AG04450 (cell line): ENCODE data around the gene ARTN. TPM values are rescaled to one million over a fixed set of nuclear protein-coding genes. Genes with fewer than 3 reads are reported as not detected.

Experiments
- CTCF ChIA-PET: fragments of 300-600, 350-600 bp; formaldehyde crosslinking; extraction: SDS; loops from one replicate; lab custom pipeline; 2022; ENCODE audit warnings: antibody characterized with exemption, inconsistent platforms; lab: Charles Lee
- POLR2A ChIA-PET: fragments of 350-600 bp; formaldehyde crosslinking; extraction: SDS; loops from one replicate; lab custom pipeline; 2021; ENCODE audit warnings: antibody characterized with exemption, inconsistent platforms; lab: Yijun Ruan, JAX
- DNase-seq: peaks from one replicate; pipeline ENCODE4 v3.0.0-alpha.2; 2011; ENCODE audit warnings: low read depth, low spot score
- H3K27ac ChIP-seq: one replicate; pipeline ENCODE4 v1.5.1; 2012; ENCODE audit warnings: low read depth, low read length, control low read depth
- H3K27me3 ChIP-seq: one replicate; pipeline ENCODE4 v1.6.0; 2012; ENCODE audit warnings: low read length; ENCODE audit not compliant: control insufficient read depth, insufficient read depth
- H3K4me3 ChIP-seq: 2 replicates; pipeline ENCODE4 v1.5.1; 2011; ENCODE audit warnings: mild to moderate bottlenecking, low read depth, low read length, control low read depth
- H3K9me3 ChIP-seq: 2 replicates; pipeline ENCODE4 v1.5.1; 2012; ENCODE audit warnings: low read length; ENCODE audit not compliant: control insufficient read depth, insufficient read depth
- CTCF ChIP-seq: IDR thresholded peaks from 2 replicates; pipeline ENCODE4 v1.5.1; 2011; ENCODE audit warnings: low read depth, low read length, control low read depth, inconsistent platforms
- polyA plus RNA-seq: library from polyadenylated mRNA; depleted of rRNA; stranded (reverse); fragments of >200 nt; gene quantifications from 2 replicates; pipeline ENCODE4 v1.2.3, GENCODE V29; 2011

ARTN gene
- polyA plus RNA-seq, 1 experiment = not detected

GRCh38 chr1:43946236-43947060, 12.8 kb downstream of the ARTN start, which contains the start of gene IPO13:
Gene IPO13 (plus strand): TSS chr1:43946950. CDS start chr1:43947601, 651 bp downstream.
- no peaks in the 10 kb centered on the region for H3K27me3 ChIP-seq
- DNase-seq = peak; percentile 84
- peak; percentile 46 for TF ChIP-seq CTCF
- H3K27ac ChIP-seq = peak within 1 kb of the TSS; percentile 82
- CTCF ChIA-PET = interaction anchor here (0.6 to 7.5 kb wide), 8 partner anchors 9 to 183 kb away, joined by 3 to 80 read pairs (median 7); partner anchors contain the start of genes ARTN and DPH2
- POLR2A ChIA-PET = interaction anchor here (0.6 to 1.6 kb wide), 5 partner anchors 12 to 296 kb away, joined by 3 to 5 read pairs (median 4); partner anchors contain the start of genes ATP6V0B, DPH2 and KDM4A
- H3K4me3 ChIP-seq = peak within 1 kb of the TSS; percentile 91
- H3K9me3 ChIP-seq = no peaks in the 10 kb centered on the region; the same call in 1 of the 2 replicates

- POLR2A ChIA-PET = interaction anchor here (1.6 kb wide), 2 partner anchors 23 to 28 kb away, joined by 3 to 5 read pairs; partner anchors contain the start of genes ATP6V0B and DPH2
- TF ChIP-seq CTCF = no peak
- Histone ChIP-seq H3K4me3 (peak overlapping the region; percentile 91), H3K27ac (no peak overlapping the region), H3K9me3 (no peaks in the 10 kb centered on the region; the same call in 1 of the 2 replicates), H3K27me3 (no peaks in the 10 kb centered on the region)
- CTCF ChIA-PET = interaction anchor here (1.3 to 7.5 kb wide), 2 partner anchors 13 to 184 kb away, joined by 7 to 80 read pairs; partner anchors contain the start of gene ARTN
- no peak for DNase-seq
Measured at GRCh38 chr1:43947061-43947873, 13.7 kb downstream of the ARTN start.

- H3K9me3 ChIP-seq = no peaks in the 10 kb centered on the region; the same call in 1 of the 2 replicates
- no peak for TF ChIP-seq CTCF
- H3K27me3 ChIP-seq = no peaks in the 10 kb centered on the region
- CTCF ChIA-PET = interaction anchor here (0.7 to 7.5 kb wide), 4 partner anchors 14 to 185 kb away, joined by 3 to 80 read pairs (median 6); partner anchors contain the start of gene ARTN
- DNase-seq = no peak
- POLR2A ChIA-PET = interaction anchor here (1.6 kb wide), 1 partner anchor 22 kb away, joined by 3 read pairs; the partner anchor contains the start of gene DPH2
- no peak overlapping the region for H3K27ac ChIP-seq
- H3K4me3 ChIP-seq = peak overlapping the region; percentile 91
Measured at GRCh38 chr1:43947874-43948437, 14.4 kb downstream of the ARTN start.

GRCh38 chr1:43949678-43950077, 16.1 kb downstream of the ARTN start:
- no peak overlapping the region for H3K4me3 ChIP-seq
- H3K27ac ChIP-seq = no peak overlapping the region
- DNase-seq = no peak
- POLR2A ChIA-PET = no interaction called here
- CTCF ChIA-PET = interaction anchor here (1.4 to 1.6 kb wide), 2 partner anchors 15 to 56 kb away, joined by 3 to 10 read pairs; partner anchors contain the start of gene ARTN
- no peaks in the 10 kb centered on the region for H3K27me3 ChIP-seq
- TF ChIP-seq CTCF = no peak
- H3K9me3 ChIP-seq = no peaks in the 10 kb centered on the region; the same call in 1 of the 2 replicates
